ENCODE measurements around the gene RAPGEF6.

- TF ChIP-seq POLR2A (IDR thresholded peaks at IDR 0.05; ENCODE audit: low read depth, low read length) (no peak), POLR2AphosphoS5 (IDR thresholded peaks at IDR 0.05; ENCODE audit: low read depth, low read length) (no peak), PAX5 (IDR thresholded peaks at IDR 0.05; ENCODE audit: insufficient read depth, low read length, severe bottlenecking) (no peak), TAF1 (IDR thresholded peaks at IDR 0.05; ENCODE audit: low read depth, low read length) (no peak), SPI1 (IDR thresholded peaks at IDR 0.05; ENCODE audit: low read depth, low read length) (no peak), POU2F2 (IDR thresholded peaks at IDR 0.05; ENCODE audit: low read depth, low read length) (no peak)
Observed at GRCh38 chr5:131462454-131462853, 172.6 kb downstream of the RAPGEF6 start.
